GM12801 (cell line): ENCODE data around the gene PXN.

Experiments used
- CTCF ChIP-seq: IDR thresholded peaks from one replicate; pipeline ENCODE4 v1.5.1; 2011; ENCODE audit warnings: control low read depth; ENCODE audit not compliant: insufficient read length; ENCODE audit errors: extremely low read depth

The PXN gene

GRCh38 chr12:120287491-120287890 is 22.0 kb upstream of the PXN start:
- no peak for TF ChIP-seq CTCF

- no peak for TF ChIP-seq CTCF
Observed at GRCh38 chr12:120286768-120287490, 21.4 kb upstream of the PXN start.

GRCh38 chr12:120284381-120284780 is 18.9 kb upstream of the PXN start:
- no peak for TF ChIP-seq CTCF

GRCh38 chr12:120283318-120283717 is 17.8 kb upstream of the PXN start:
- no peak for TF ChIP-seq CTCF

GRCh38 chr12:120278137-120279069 is 12.9 kb upstream of the PXN start:
- TF ChIP-seq CTCF: no peak

- no peak for TF ChIP-seq CTCF
Observed at GRCh38 chr12:120276734-120277133, 11.2 kb upstream of the PXN start.

- TF ChIP-seq CTCF: no peak
Observed at GRCh38 chr12:120267736-120268135, 2.2 kb upstream of the PXN start.
